Psoas muscle (tissue), 8 donors: ENCODE results near the gene PITPNC1. TPM values are rescaled to one million over a fixed set of nuclear protein-coding genes. Genes with fewer than 3 reads are reported as not detected.

ENCODE experiments used
- ATAC-seq, 4 donors: fragments of 200-7000 bp; cut with Tn5 transposase; one replicate each; pipeline ENCODE4 v1.9.1; 2020; ENCODE audit warnings: moderate library complexity in 3 of 4, mild to moderate bottlenecking in 2 of 4
- DNase-seq, 2 donors: peaks; one replicate each; pipeline ENCODE4 v3.0.0-alpha.2; 2020
- H3K27ac ChIP-seq: fragments of 200-600 bp; one replicate; pipeline ENCODE4 v1.8.0; 2022
- H3K27me3 ChIP-seq, 3 donors: fragments of 200-600 bp in 1 of 3; one replicate each; pipeline versions ENCODE4 v1.6.1 to v1.8.0; 2013 to 2022; ENCODE audit warnings: low read length in 2 of 3, mild to moderate bottlenecking in 2 of 3, moderate library complexity in 1 of 3; ENCODE audit not compliant: insufficient read depth in 3 of 3
- H3K36me3 ChIP-seq, 2 donors: fragments of 200-600 bp in 1 of 2; one replicate each; pipeline versions ENCODE4 v1.6.1 to v1.8.0; 2013 to 2022; ENCODE audit warnings: low read depth in 1 of 2, mild to moderate bottlenecking in 1 of 2, moderate library complexity in 1 of 2; ENCODE audit not compliant: insufficient read depth in 1 of 2
- H3K4me1 ChIP-seq: fragments of 200-600 bp; one replicate; pipeline ENCODE4 v1.8.0; 2022
- H3K4me3 ChIP-seq: fragments of 200-600 bp; one replicate; pipeline ENCODE4 v1.8.0; 2022; ENCODE audit warnings: mild to moderate bottlenecking
- H3K9me3 ChIP-seq: fragments of 200-600 bp; one replicate; pipeline ENCODE4 v1.8.0; 2022
- CTCF ChIP-seq: fragments of 200-600 bp; IDR thresholded peaks from one replicate; pipeline ENCODE4 v1.8.0; 2022; ENCODE audit warnings: antibody characterized with exemption
- WGBS, 3 donors: extraction: QIAGEN DNeasy Blood & Tissue Kit; methylation state at CpG; one replicate each; pipeline versions ENCODE4 v1.1.6 to v1.1.7; 2013; 5-methylcytosine and 5-hydroxymethylcytosine counted together
- intact Hi-C, 2 donors: fragments of 100-400 bp; cut with DNase I; formaldehyde crosslinking; loops; one replicate each; pipeline versions ENCODE4 v1.11.0 to v1.14.2; 2022
- polyA plus RNA-seq, 3 donors: library from polyadenylated mRNA; stranded (reverse); fragments of 200-250 nt; gene quantifications; one replicate each; pipeline ENCODE4 v1.2.3, GENCODE V29; 2013
- total RNA-seq, 4 donors: library from RNA; stranded (reverse); fragmentation: NEBNext Ultra II Directional in 2 of 4; extraction: Animal tissue kit (Norgen Biotek cat#: 25700) in 2 of 4; gene quantifications; one replicate each; pipeline versions ENCODE4 v1.2.1 to v1.2.4, GENCODE V29; 2021 to 2023
- donor health status: healthy with polysubstance abuse.
- donor health status: DM: no; HTN: no; CAD: no; lungs with moderate emphysema.
- donor health status: Bipolar disorder and iron deficiency.
- donor health status: healthy.
- donor health status: DM: yes; HTN: yes; CAD: no.
- donor health status: DM: no; HTN: no; CAD: no.
- donor health status: DM: no; HTN: no; CAD: no.
- donor health status: DM: yes; HTN: yes; CAD: no.

Gene PITPNC1
- total and polyA plus RNA-seq, 7 donors, result 4.4 to 54.7 (median 6.6) TPM

- Histone ChIP-seq H3K27ac (no peak overlapping the region), H3K36me3 (peaks cover 0 to 6% of the 10 kb centered on the region in 2 donors), H3K9me3 (no peaks in the 10 kb centered on the region), H3K4me1 (no peaks in the 10 kb centered on the region), H3K4me3 (no peak overlapping the region), H3K27me3 (peaks cover 0 to 2% (median 0%) of the 10 kb centered on the region in 3 donors)
- DNase-seq (no peak), ATAC-seq (no peak)
- 63 to 74% (median 66%) methylated on average over 13 of the region's 13 CpGs for WGBS, 3 donors
- intact Hi-C loops, result no loop called here
- no peak for TF ChIP-seq CTCF
These were observed 259.9 kb downstream of the PITPNC1 start for GRCh38 chr17:67636834-67637520.

- H3K36me3 ChIP-seq, result peaks cover 0 to 3% of the 10 kb centered on the region in 2 donors
- no peak overlapping the region for H3K4me3 ChIP-seq
- no peak overlapping the region for H3K27ac ChIP-seq
- H3K27me3 ChIP-seq, result peaks cover 0 to 2% (median 0%) of the 10 kb centered on the region in 3 donors
- ATAC-seq (no peak), DNase-seq (no peak)
- intact Hi-C loops, result no loop called here
- no peak for TF ChIP-seq CTCF
- H3K9me3 ChIP-seq, result no peaks in the 10 kb centered on the region
- WGBS, 3 donors, result 80 to 87% (median 81%) methylated on average over 8 of the region's 8 CpGs
- no peaks in the 10 kb centered on the region for H3K4me1 ChIP-seq
These were observed 261.0 kb downstream of the PITPNC1 start for GRCh38 chr17:67637901-67638641.

- Histone ChIP-seq H3K36me3 (no peaks in the 10 kb centered on the region), H3K4me3 (no peak overlapping the region), H3K4me1 (no peaks in the 10 kb centered on the region), H3K27me3 (peaks cover 0 to 2% (median 0%) of the 10 kb centered on the region in 3 donors), H3K9me3 (no peaks in the 10 kb centered on the region), H3K27ac (no peak overlapping the region)
- DNase-seq, result no peak
- 84 to 94% (median 89%) methylated on average over 4 of the region's 4 CpGs for WGBS, 3 donors
- no peak for ATAC-seq
- TF ChIP-seq CTCF, result no peak
- intact Hi-C loops, result no loop called here
These were observed 261.8 kb downstream of the PITPNC1 start for GRCh38 chr17:67638871-67639270.

GRCh38 chr17:67639555-67639954 lies 262.5 kb downstream of the PITPNC1 start:
- ATAC-seq, result no peak
- no peaks in the 10 kb centered on the region for H3K36me3 ChIP-seq
- WGBS, 3 donors, result 52 to 70% (median 60%) methylated on average over 4 of the region's 4 CpGs
- no peak overlapping the region for H3K27ac ChIP-seq
- no peak for TF ChIP-seq CTCF
- peaks cover 0 to 2% (median 0%) of the 10 kb centered on the region in 3 donors for H3K27me3 ChIP-seq
- no peak overlapping the region for H3K4me3 ChIP-seq
- H3K4me1 ChIP-seq, result no peaks in the 10 kb centered on the region
- intact Hi-C loops, result no loop called here
- no peak for DNase-seq
- H3K9me3 ChIP-seq, result no peaks in the 10 kb centered on the region
